COR-L47 (cell line): ENCODE results near the gene PARK7.
"Not testable (repeated sequence)": the region's sequence is repeated elsewhere in the genome, so short reads cannot be mapped to it uniquely, and the experiment has no call there.

Experiments
- DNase-seq: peaks from one replicate; lab custom pipeline; 2025; lab: John Stamatoyannopoulos, UW

Gene PARK7

GRCh38 chr1:7943251-7943650 lies 18.3 kb upstream of the PARK7 start:
- DNase-seq = no peak

GRCh38 chr1:7948960-7949359 lies 12.6 kb upstream of the PARK7 start:
- no peak for DNase-seq

- not testable (repeated sequence) for DNase-seq
Observed at GRCh38 chr1:7952791-7953190, 8.7 kb upstream of the PARK7 start.

- DNase-seq = peak; percentile 90
Observed at GRCh38 chr1:7953850-7954609, 7.5 kb upstream of the PARK7 start.

- no peak for DNase-seq
Observed at GRCh38 chr1:7954683-7955082, 6.8 kb upstream of the PARK7 start.

- no peak for DNase-seq
Observed at GRCh38 chr1:7956218-7957032, 5.1 kb upstream of the PARK7 start.

GRCh38 chr1:7960165-7960564 lies 1.3 kb upstream of the PARK7 start:
- no peak for DNase-seq

- no peak for DNase-seq
Observed at GRCh38 chr1:7960867-7961215, 670 bp upstream of the PARK7 start.

- no peak for DNase-seq
Observed at GRCh38 chr1:7962014-7962335, 464 bp downstream of the PARK7 start.

- DNase-seq = no peak
Observed at GRCh38 chr1:7962636-7963377, 1.3 kb downstream of the PARK7 start.

- DNase-seq = not testable (repeated sequence)
Observed at GRCh38 chr1:7963378-7963730, 1.8 kb downstream of the PARK7 start.

GRCh38 chr1:7963841-7964240 lies 2.3 kb downstream of the PARK7 start:
- DNase-seq = not testable (repeated sequence)

- DNase-seq = no peak
Observed at GRCh38 chr1:7964476-7964875, 3.0 kb downstream of the PARK7 start.

- DNase-seq = no peak
Observed at GRCh38 chr1:7967196-7967595, 5.7 kb downstream of the PARK7 start.

- DNase-seq = no peak
Observed at GRCh38 chr1:7967651-7968050, 6.1 kb downstream of the PARK7 start.

GRCh38 chr1:7970246-7970645 lies 8.7 kb downstream of the PARK7 start:
- no peak for DNase-seq

- no peak for DNase-seq
Observed at GRCh38 chr1:7971024-7971423, 9.5 kb downstream of the PARK7 start.

GRCh38 chr1:7972285-7972684 lies 10.8 kb downstream of the PARK7 start:
- DNase-seq = no peak

- DNase-seq = no peak
Observed at GRCh38 chr1:7973086-7973485, 11.6 kb downstream of the PARK7 start.

- peak; percentile 57 for DNase-seq
Observed at GRCh38 chr1:7975212-7975865, 13.8 kb downstream of the PARK7 start.

- DNase-seq = no peak
Observed at GRCh38 chr1:7980984-7981383, 19.5 kb downstream of the PARK7 start.

- no peak for DNase-seq
Observed at GRCh38 chr1:7983086-7983778, 21.7 kb downstream of the PARK7 start.
